H1 (cell line): ENCODE measurements around the gene CAMK2G. TPM values are rescaled to one million over a fixed set of nuclear protein-coding genes. Genes with fewer than 3 reads are reported as not detected.

ENCODE experiments used
- CTCF ChIA-PET: fragments of 300-600 bp; sonication (Branson Sonifier 250); formaldehyde crosslinking; loops from one replicate; lab custom pipeline; 2021; ENCODE audit not compliant: partially characterized antibody; lab: Charles Lee
- POLR2A ChIA-PET: fragments of 300-600 bp; sonication (Branson Sonifier 250); formaldehyde crosslinking; loops from one replicate; lab custom pipeline; 2021; ENCODE audit warnings: inconsistent platforms; ENCODE audit not compliant: partially characterized antibody; lab: Charles Lee
- DNase-seq, 2 experiments: peaks; one replicate each; pipeline versions ENCODE4 v3.0.0 to v3.0.0-alpha.2; 2010 to 2022; ENCODE audit warnings: low spot score in 2 of 2, low read depth in 1 of 2, mixed read lengths in 1 of 2
- FAIRE-seq: peaks from 2 replicates; lab custom pipeline; 2011; peaks lifted over from hg19 to GRCh38; lab: Jason Lieb, UNC
- H2AFZ ChIP-seq: 2 replicates; pipeline ENCODE4 v1.8.1; 2012; ENCODE audit warnings: low read length, inconsistent platforms
- H2AK5ac ChIP-seq: 2 replicates; pipeline ENCODE4 v1.6.1; 2013; ENCODE audit warnings: low read depth, low read length
- H2BK120ac ChIP-seq: replicated peaks from 2 replicates; pipeline ENCODE3; 2013; ENCODE audit warnings: low read depth, low read length, inconsistent platforms
- H2BK12ac ChIP-seq: 2 replicates; pipeline ENCODE4 v1.6.1; 2013; ENCODE audit warnings: low read depth, low read length
- H2BK15ac ChIP-seq: 2 replicates; pipeline ENCODE4 v1.6.1; 2013; ENCODE audit warnings: low read length
- H2BK20ac ChIP-seq: 2 replicates; pipeline ENCODE4 v1.6.1; 2013; ENCODE audit warnings: low read length
- H2BK5ac ChIP-seq: 2 replicates; pipeline ENCODE4 v1.6.1; 2013; ENCODE audit warnings: low read depth, low read length
- H3K14ac ChIP-seq: 2 replicates; pipeline ENCODE4 v1.6.1; 2013; ENCODE audit warnings: inconsistent platforms; ENCODE audit not compliant: insufficient read length
- H3K18ac ChIP-seq: 2 replicates; pipeline ENCODE4 v1.6.1; 2013; ENCODE audit warnings: low read length; ENCODE audit errors: extremely low read depth
- H3K23ac ChIP-seq: 2 replicates; pipeline ENCODE4 v1.6.1; 2013; ENCODE audit warnings: inconsistent platforms; ENCODE audit not compliant: insufficient read length
- H3K23me2 ChIP-seq: 2 replicates; pipeline ENCODE4 v1.6.1; 2013; ENCODE audit warnings: low read depth, low read length
- H3K27ac ChIP-seq: 2 replicates; pipeline ENCODE4 v1.6.1; 2011; ENCODE audit warnings: low read depth, low read length, inconsistent platforms
- H3K27me3 ChIP-seq, 4 experiments: replicated peaks in 1 of 4; 1 replicate in 1 of 4; 2 replicates in 3 of 4; pipeline versions ENCODE4 v1.6.1 to v1.8.1; 2011 to 2013; ENCODE audit warnings: low read length in 3 of 4, mild to moderate bottlenecking in 3 of 4, inconsistent platforms in 2 of 4, mixed read lengths in 2 of 4, moderate library complexity in 1 of 4; ENCODE audit not compliant: control insufficient read depth in 3 of 4, insufficient read depth in 3 of 4; ENCODE audit errors: extremely low read depth in 1 of 4
- H3K36me3 ChIP-seq, 4 experiments: 2 replicates each; pipeline versions ENCODE4 v1.6.1 to v1.8.1; 2011 to 2013; ENCODE audit warnings: mild to moderate bottlenecking in 4 of 4, low read length in 3 of 4, moderate library complexity in 2 of 4, control low read depth in 1 of 4, inconsistent platforms in 1 of 4; ENCODE audit not compliant: insufficient read depth in 4 of 4, control insufficient read depth in 2 of 4
- H3K4ac ChIP-seq: replicated peaks from 2 replicates; pipeline ENCODE3; 2013; ENCODE audit warnings: low read length, low read depth, mixed read lengths, inconsistent platforms; ENCODE audit not compliant: insufficient read length
- H3K4me1 ChIP-seq, 4 experiments: replicated peaks in 1 of 4; 1 replicate in 1 of 4; 2 replicates in 3 of 4; pipeline versions ENCODE4 v1.6.1 to v1.8.1; 2011 to 2013; ENCODE audit warnings: low read length in 3 of 4, inconsistent platforms in 2 of 4, mixed read lengths in 1 of 4; ENCODE audit not compliant: insufficient read depth in 4 of 4, control insufficient read depth in 3 of 4
- H3K4me2 ChIP-seq, 2 experiments: 2 replicates each; pipeline versions ENCODE4 v1.6.1 to v1.8.1; 2011 to 2013; ENCODE audit warnings: low read depth in 2 of 2, low read length in 2 of 2, control low read depth in 1 of 2, inconsistent platforms in 1 of 2, mild to moderate bottlenecking in 1 of 2; ENCODE audit not compliant: insufficient read depth in 1 of 2
- H3K4me3 ChIP-seq, 4 experiments: fragments of 200-600, 300-600 bp in 1 of 4; sonication (generic), shearing (Covaris generic), sonication (Bioruptor Twin) in 1 of 4; 2 replicates each; pipeline versions ENCODE4 v1.5.1 to v1.8.1; 2011 to 2016; ENCODE audit warnings: low read length in 4 of 4, low read depth in 3 of 4, control low read depth in 2 of 4, inconsistent platforms in 2 of 4, mild to moderate bottlenecking in 2 of 4, mixed read lengths in 1 of 4, moderate library complexity in 1 of 4; ENCODE audit not compliant: insufficient read depth in 2 of 4; ENCODE audit errors: extremely low read depth in 1 of 4
- H3K56ac ChIP-seq: replicated peaks from 2 replicates; pipeline ENCODE3; 2013; ENCODE audit warnings: low read depth, mild to moderate bottlenecking, mixed read lengths, low read length, inconsistent platforms; ENCODE audit not compliant: insufficient read length
- H3K79me1 ChIP-seq: 2 replicates; pipeline ENCODE4 v1.6.1; 2013; ENCODE audit warnings: low read depth, low read length, control low read depth
- H3K79me2 ChIP-seq, 2 experiments: 2 replicates each; pipeline versions ENCODE4 v1.6.1 to v1.8.1; 2012 to 2013; ENCODE audit warnings: low read length in 2 of 2, mild to moderate bottlenecking in 2 of 2, inconsistent platforms in 1 of 2; ENCODE audit not compliant: insufficient read depth in 2 of 2, control insufficient read depth in 1 of 2
- H3K9ac ChIP-seq, 4 experiments: replicated peaks in 1 of 4; 1 replicate in 1 of 4; 2 replicates in 3 of 4; pipeline versions ENCODE4 v1.6.1 to v1.8.1; 2011 to 2013; ENCODE audit warnings: low read depth in 3 of 4, low read length in 3 of 4, control low read depth in 2 of 4, mild to moderate bottlenecking in 2 of 4, moderate library complexity in 2 of 4, inconsistent platforms in 1 of 4; ENCODE audit errors: extremely low read depth in 1 of 4
- H3K9me3 ChIP-seq, 2 experiments: 2 replicates each; pipeline versions ENCODE4 v1.6.1 to v1.8.1; 2012 to 2013; ENCODE audit warnings: mild to moderate bottlenecking in 2 of 2, moderate library complexity in 2 of 2, control low read depth in 1 of 2, inconsistent platforms in 1 of 2, low read depth in 1 of 2, low read length in 1 of 2, mixed read lengths in 1 of 2; ENCODE audit not compliant: insufficient read depth in 2 of 2
- H4K20me1 ChIP-seq, 2 experiments: replicated peaks in 1 of 2; 2 replicates each; pipeline versions ENCODE3 to v1.8.1; 2011 to 2013; ENCODE audit warnings: inconsistent platforms in 2 of 2, low read length in 2 of 2, mild to moderate bottlenecking in 1 of 2; ENCODE audit not compliant: insufficient read depth in 2 of 2, control insufficient read depth in 1 of 2
- H4K5ac ChIP-seq: 2 replicates; pipeline ENCODE4 v1.6.1; 2013; ENCODE audit warnings: low read length, low read depth, mixed read lengths, inconsistent platforms; ENCODE audit not compliant: insufficient read length
- H4K8ac ChIP-seq: 2 replicates; pipeline ENCODE4 v1.8.0; 2013; ENCODE audit warnings: mild to moderate bottlenecking, moderate library complexity, low read length, inconsistent platforms; ENCODE audit not compliant: insufficient read depth; ENCODE audit errors: extremely low read depth
- H4K91ac ChIP-seq: replicated peaks from 2 replicates; pipeline ENCODE3; 2013; ENCODE audit warnings: low read length, mixed read lengths, inconsistent platforms; ENCODE audit not compliant: insufficient read length
- BACH1 ChIP-seq: IDR thresholded peaks from 2 replicates; pipeline ENCODE4 v1.6.1; 2012; ENCODE audit warnings: low read length, improper control_type of control experiment
- BCL11A ChIP-seq, 2 experiments: IDR thresholded peaks; one replicate each; pipeline ENCODE4 v1.6.1; 2011; ENCODE audit warnings: low read depth in 2 of 2, low read length in 2 of 2, mild to moderate bottlenecking in 2 of 2
- BRCA1 ChIP-seq: IDR thresholded peaks from 2 replicates; pipeline ENCODE4 v1.6.1; 2012; ENCODE audit warnings: low read depth, low read length, improper control_type of control experiment
- CHD2 ChIP-seq: IDR thresholded peaks from 2 replicates; pipeline ENCODE4 v1.6.1; 2012; ENCODE audit warnings: low read length, improper control_type of control experiment
- EGR1 ChIP-seq: IDR thresholded peaks from 2 replicates; pipeline ENCODE4 v1.6.1; 2011; ENCODE audit warnings: low read depth, low read length, borderline replicate concordance
- KDM1A ChIP-seq: fragments of 200-600, 300-600 bp; sonication (generic); IDR thresholded peaks from 2 replicates; pipeline ENCODE4 v1.7.1; 2016; ENCODE audit warnings: mild to moderate bottlenecking, low read length, borderline replicate concordance
- RBBP5 ChIP-seq: IDR thresholded peaks from 2 replicates; pipeline ENCODE4 v1.7.1; 2012; ENCODE audit warnings: low read depth, mild to moderate bottlenecking, inconsistent platforms, low read length, moderate library complexity, borderline replicate concordance
- RNF2 ChIP-seq: fragments of 200-900, 300-1000 bp; sonication (generic); IDR thresholded peaks from 2 replicates; pipeline ENCODE4 v1.7.1; 2016; ENCODE audit warnings: borderline replicate concordance, low read depth, mild to moderate bottlenecking, antibody characterized with exemption, low read length; ENCODE audit not compliant: poor library complexity, severe bottlenecking; ENCODE audit errors: missing control alignments
- SP1 ChIP-seq: IDR thresholded peaks from 2 replicates; pipeline ENCODE4 v1.6.1; 2011; ENCODE audit warnings: low read depth, low read length
- TAF1 ChIP-seq: IDR thresholded peaks from 2 replicates; pipeline ENCODE4 v1.6.1; 2011; ENCODE audit warnings: mild to moderate bottlenecking, low read depth, low read length
- WGBS, 2 experiments: shearing (Covaris generic) in 1 of 2; methylation state at CpG; one replicate each; pipeline versions ENCODE4 v1.1.6 to v1.1.7; 2013 to 2015; ENCODE audit warnings: low lambda C conversion rate in 2 of 2, mixed read lengths in 2 of 2, inconsistent platforms in 1 of 2, low coverage in 1 of 2, missing lambda C conversion rate in 1 of 2; ENCODE audit not compliant: insufficient replicate concordance in 2 of 2, insufficient coverage in 1 of 2, insufficient read length in 1 of 2; ENCODE audit errors: extremely low coverage in 1 of 2, missing lambda C conversion rate in 1 of 2; 5-methylcytosine and 5-hydroxymethylcytosine counted together
- polyA plus RNA-seq, 7 experiments: library from polyadenylated mRNA; depleted of rRNA in 3 of 7; stranded (reverse) in 5 of 7; unstranded in 2 of 7; fragments of >200 nt in 5 of 7; fragments of 200-250 nt in 2 of 7; gene quantifications; 1 replicate in 5 of 7; 2 replicates in 1 of 7; 4 replicates in 1 of 7; pipeline versions ENCODE4 v1.2.1 to v1.2.3, GENCODE V29; 2011 to 2013; ENCODE audit warnings: missing spikeins in 2 of 7, mixed read lengths in 2 of 7
- total RNA-seq: library from RNA; stranded (reverse); fragmentation: NEBNext Ultra II Directional; extraction: Animal tissue kit (Norgen Biotek cat#: 25700); gene quantifications from 2 replicates; pipeline ENCODE4 v1.2.1, GENCODE V29; 2021
- TF ChIP-seq, protein P1 (sequence below), 3 experiments: IDR thresholded peaks; 1 replicate in 2 of 3; 2 replicates in 1 of 3; pipeline versions ENCODE4 v1.5.1 to v1.6.1; 2011; ENCODE audit warnings: low read length in 3 of 3, mild to moderate bottlenecking in 3 of 3, inconsistent platforms in 2 of 3, low read depth in 1 of 3, moderate library complexity in 1 of 3; ENCODE audit not compliant: insufficient read depth in 1 of 3; ENCODE audit errors: control extremely low read depth in 1 of 3

The CAMK2G gene
- total and polyA plus RNA-seq, 2 of the 8 experiments (the other 6 are each of a cell fraction or from before 2014, with no cell fraction given): 28.9 to 31.7 TPM

DNA sequence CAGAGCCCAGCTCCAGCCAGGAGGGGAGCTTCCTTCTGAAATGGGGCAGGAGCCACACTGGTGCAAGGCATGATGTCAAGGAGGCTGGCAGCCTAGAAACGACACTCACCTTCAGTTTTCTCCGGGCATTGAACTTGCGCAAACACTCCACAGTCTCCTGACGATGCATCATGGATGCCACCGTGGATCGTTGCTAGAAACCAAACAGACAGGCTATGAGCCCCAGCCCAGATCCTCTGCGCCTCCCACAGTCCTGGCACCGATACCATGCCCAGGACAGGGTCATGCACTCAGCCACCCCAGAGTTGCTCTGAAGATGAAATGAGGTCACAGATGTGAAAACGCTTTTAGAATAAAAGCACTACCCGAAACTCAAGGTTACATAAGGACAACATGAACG lies 32.0 kb downstream of the CAMK2G start:
- H3K4me1 ChIP-seq: no peaks in the 10 kb centered on the region
- H3K14ac ChIP-seq: no peak overlapping the region
- POLR2A ChIA-PET: interaction anchor here (1.0 to 1.2 kb wide), 2 partner anchors 9 to 26 kb away, joined by 3 to 4 read pairs; no protein-coding TSS in a partner anchor
- no peak for TF ChIP-seq SP1
- TF ChIP-seq TAF1: no peak
- no peak for TF ChIP-seq BACH1
- no peak for TF ChIP-seq RNF2
- no peak for TF ChIP-seq CHD2
- no peak for TF ChIP-seq BCL11A (IDR thresholded peaks at IDR 0.05; ENCODE audit: low read depth in 2 of 2, low read length in 2 of 2)
- TF ChIP-seq EGR1: no peak
- TF ChIP-seq KDM1A: no peak
- TF ChIP-seq, protein P1, sequence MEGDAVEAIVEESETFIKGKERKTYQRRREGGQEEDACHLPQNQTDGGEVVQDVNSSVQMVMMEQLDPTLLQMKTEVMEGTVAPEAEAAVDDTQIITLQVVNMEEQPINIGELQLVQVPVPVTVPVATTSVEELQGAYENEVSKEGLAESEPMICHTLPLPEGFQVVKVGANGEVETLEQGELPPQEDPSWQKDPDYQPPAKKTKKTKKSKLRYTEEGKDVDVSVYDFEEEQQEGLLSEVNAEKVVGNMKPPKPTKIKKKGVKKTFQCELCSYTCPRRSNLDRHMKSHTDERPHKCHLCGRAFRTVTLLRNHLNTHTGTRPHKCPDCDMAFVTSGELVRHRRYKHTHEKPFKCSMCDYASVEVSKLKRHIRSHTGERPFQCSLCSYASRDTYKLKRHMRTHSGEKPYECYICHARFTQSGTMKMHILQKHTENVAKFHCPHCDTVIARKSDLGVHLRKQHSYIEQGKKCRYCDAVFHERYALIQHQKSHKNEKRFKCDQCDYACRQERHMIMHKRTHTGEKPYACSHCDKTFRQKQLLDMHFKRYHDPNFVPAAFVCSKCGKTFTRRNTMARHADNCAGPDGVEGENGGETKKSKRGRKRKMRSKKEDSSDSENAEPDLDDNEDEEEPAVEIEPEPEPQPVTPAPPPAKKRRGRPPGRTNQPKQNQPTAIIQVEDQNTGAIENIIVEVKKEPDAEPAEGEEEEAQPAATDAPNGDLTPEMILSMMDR (IDR thresholded peaks at IDR 0.05; ENCODE audit: control extremely low read depth in 1 of 3, insufficient read depth in 1 of 3, low read depth in 1 of 3, low read length in 3 of 3): no peak
- no peak for TF ChIP-seq RBBP5
- no peak for TF ChIP-seq BRCA1

More for the DNA sequence above, 32.0 kb downstream of the CAMK2G start:
- CTCF ChIA-PET: interaction anchor here (1.2 to 20.8 kb wide), 6 partner anchors 6 to 46 kb away, joined by 3 to 279 read pairs (median 142); partner anchors contain the start of gene CAMK2G
- Histone ChIP-seq H2BK5ac (no peak overlapping the region), H3K9ac (no peak overlapping the region), H2BK15ac (no peak overlapping the region), H3K56ac (no peak overlapping the region), H4K5ac (no peak overlapping the region), H3K18ac (no peak overlapping the region), H2BK12ac (no peak overlapping the region), H3K27me3 (no peaks in the 10 kb centered on the region), H4K8ac (no peak overlapping the region), H2BK120ac (no peak overlapping the region), H3K4ac (no peak overlapping the region), H3K23me2 (no peaks in the 10 kb centered on the region), H3K4me2 (no peak overlapping the region), H3K79me1 (no peaks in the 10 kb centered on the region), H3K9me3 (no peaks in the 10 kb centered on the region), H2AK5ac (no peak overlapping the region), H4K20me1 (peaks cover 0 to 11% of the 10 kb centered on the region in 2 experiments), H4K91ac (no peak overlapping the region), H3K79me2 (no peaks in the 10 kb centered on the region), H3K23ac (no peak overlapping the region), H2BK20ac (no peak overlapping the region), H3K4me3 (no peak overlapping the region), H2AFZ (no peak overlapping the region), H3K27ac (no peak overlapping the region), H3K36me3 (peaks cover 19 to 41% (median 28%) of the 10 kb centered on the region in 4 experiments)
- DNase-seq (no peak), FAIRE-seq (no peak)
- WGBS, 2 experiments: 90% methylated on average over 11 of the region's 11 CpGs; no CpG with 5 or more reads in 1 of the 2 experiments
